ENCODE results near the gene SH2D4B. TPM values are rescaled to one million over a fixed set of nuclear protein-coding genes. Genes with fewer than 3 reads are reported as not detected.
A peak's percentile ranks its signal among the peaks of the same experiment; 100 is the strongest.

The SH2D4B gene
- total and polyA plus RNA-seq, 3 experiments from 2014 or later, result 0.11 to 0.13 TPM; not detected in 1

DNA sequence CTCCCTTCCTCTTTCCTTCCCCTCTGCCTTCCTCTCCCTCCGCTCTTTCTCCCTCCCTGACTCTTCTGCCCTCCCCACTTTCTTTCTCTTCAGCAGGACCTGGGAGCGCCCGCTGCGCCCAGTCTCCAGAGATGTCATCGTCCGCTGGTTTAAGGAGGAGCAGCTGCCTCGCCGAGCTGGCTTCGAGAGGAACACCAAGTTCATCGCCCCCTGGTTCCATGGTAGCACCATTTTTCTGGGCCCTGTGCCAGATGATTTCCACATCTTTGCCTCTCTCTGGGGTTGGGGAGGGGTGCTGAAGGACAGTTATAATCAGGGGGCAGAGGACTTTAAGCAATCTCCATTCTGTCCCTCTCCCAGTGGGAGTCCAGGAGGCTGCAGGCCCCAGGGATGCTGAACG lies 71.6 kb downstream of the SH2D4B start:
- ChIA-PET POLR2A (no interaction called here), CTCF (interaction anchor here (1.2 kb wide), 1 partner anchor 12 kb away, joined by 3 read pairs; no protein-coding TSS in a partner anchor)
- H3K4me3 Mint-ChIP-seq, result no peak overlapping the region
- no peaks in the 10 kb centered on the region for H3K36me3 ChIP-seq (ENCODE audit: insufficient read depth, low read length)
- no peak overlapping the region for H3K4me3 ChIP-seq (ENCODE audit: low read length)
- no peak for DNase-seq
- H3K9me3 ChIP-seq (ENCODE audit: low read length), result no peaks in the 10 kb centered on the region
- H3K4me1 ChIP-seq (ENCODE audit: insufficient read depth, low read length), result no peaks in the 10 kb centered on the region
- no peaks in the 10 kb centered on the region for H3K36me3 Mint-ChIP-seq
- peaks cover 6 to 16% of the 10 kb centered on the region in 2 donors for H3K27me3 Mint-ChIP-seq
- peaks cover 0 to 2% (median 0%) of the 10 kb centered on the region in 5 donors for H3K9me3 Mint-ChIP-seq
- H3K27me3 ChIP-seq (ENCODE audit: insufficient read depth, low read length, poor library complexity, severe bottlenecking), result no peaks in the 10 kb centered on the region
- H3K27ac ChIP-seq (ENCODE audit: low read depth, low read length), result no peak overlapping the region
- H3K4me1 Mint-ChIP-seq, result no peaks in the 10 kb centered on the region
- no peak overlapping the region for H3K27ac Mint-ChIP-seq

GRCh38 chr10:80611481-80612185 lies 73.9 kb downstream of the SH2D4B start:
- Histone ChIP-seq H3K36me3 (ENCODE audit: insufficient read depth, low read length) (no peaks in the 10 kb centered on the region), H3K4me3 (ENCODE audit: low read length) (no peak overlapping the region), H3K27me3 (ENCODE audit: insufficient read depth, low read length, poor library complexity, severe bottlenecking) (no peaks in the 10 kb centered on the region), H3K27ac (ENCODE audit: low read depth, low read length) (no peak overlapping the region), H3K9me3 (ENCODE audit: low read length) (no peaks in the 10 kb centered on the region), H3K4me1 (ENCODE audit: insufficient read depth, low read length) (no peaks in the 10 kb centered on the region)
- no peak for DNase-seq
- peaks cover 0 to 2% (median 0%) of the 10 kb centered on the region in 5 donors for H3K9me3 Mint-ChIP-seq
- H3K4me3 Mint-ChIP-seq, result no peak overlapping the region
- no peaks in the 10 kb centered on the region for H3K4me1 Mint-ChIP-seq
- CTCF ChIA-PET, result interaction anchor here (1.0 kb wide), 1 partner anchor 12 kb away, joined by 3 read pairs; no protein-coding TSS in a partner anchor
- H3K27ac Mint-ChIP-seq, result no peak overlapping the region
- POLR2A ChIA-PET, result no interaction called here
- H3K27me3 Mint-ChIP-seq, result peaks cover 6 to 16% of the 10 kb centered on the region in 2 donors
- no peaks in the 10 kb centered on the region for H3K36me3 Mint-ChIP-seq

GRCh38 chr10:80612261-80612660 lies 74.6 kb downstream of the SH2D4B start:
- ChIA-PET CTCF (no interaction called here), POLR2A (no interaction called here)
- Mint-ChIP-seq H3K9me3 (peaks cover 0 to 2% (median 0%) of the 10 kb centered on the region in 5 donors), H3K27me3 (peaks cover 6 to 22% of the 10 kb centered on the region in 2 donors), H3K4me1 (no peaks in the 10 kb centered on the region), H3K36me3 (no peaks in the 10 kb centered on the region), H3K4me3 (no peak overlapping the region), H3K27ac (no peak overlapping the region)
- Histone ChIP-seq H3K36me3 (ENCODE audit: insufficient read depth, low read length) (no peaks in the 10 kb centered on the region), H3K27ac (ENCODE audit: low read depth, low read length) (no peak overlapping the region), H3K27me3 (ENCODE audit: insufficient read depth, low read length, poor library complexity, severe bottlenecking) (no peaks in the 10 kb centered on the region), H3K4me3 (ENCODE audit: low read length) (no peak overlapping the region), H3K4me1 (ENCODE audit: insufficient read depth, low read length) (no peaks in the 10 kb centered on the region), H3K9me3 (ENCODE audit: low read length) (no peaks in the 10 kb centered on the region)
- no peak for DNase-seq

GRCh38 chr10:80613466-80614170 lies 75.9 kb downstream of the SH2D4B start:
- no peaks in the 10 kb centered on the region for H3K36me3 ChIP-seq (ENCODE audit: insufficient read depth, low read length)
- no peak for DNase-seq
- no peak overlapping the region for H3K27ac ChIP-seq (ENCODE audit: low read depth, low read length)
- peaks cover 0 to 2% (median 0%) of the 10 kb centered on the region in 5 donors for H3K9me3 Mint-ChIP-seq
- no peaks in the 10 kb centered on the region for H3K36me3 Mint-ChIP-seq
- no peaks in the 10 kb centered on the region for H3K27me3 ChIP-seq (ENCODE audit: insufficient read depth, low read length, poor library complexity, severe bottlenecking)
- ChIA-PET POLR2A (no interaction called here), CTCF (no interaction called here)
- H3K4me1 ChIP-seq (ENCODE audit: insufficient read depth, low read length), result no peaks in the 10 kb centered on the region
- H3K27me3 Mint-ChIP-seq, result peaks cover under 1 to 22% of the 10 kb centered on the region in 2 donors
- no peak overlapping the region for H3K4me3 Mint-ChIP-seq
- no peaks in the 10 kb centered on the region for H3K9me3 ChIP-seq (ENCODE audit: low read length)
- no peak overlapping the region for H3K4me3 ChIP-seq (ENCODE audit: low read length)
- H3K27ac Mint-ChIP-seq, result peak overlapping the region in 2 of 8 donors; percentile 5 to 62
- no peaks in the 10 kb centered on the region for H3K4me1 Mint-ChIP-seq

- Histone ChIP-seq H3K27me3 (ENCODE audit: insufficient read depth, low read length, poor library complexity, severe bottlenecking) (no peaks in the 10 kb centered on the region), H3K27ac (ENCODE audit: low read depth, low read length) (no peak overlapping the region), H3K9me3 (ENCODE audit: low read length) (no peaks in the 10 kb centered on the region), H3K4me1 (ENCODE audit: insufficient read depth, low read length) (no peaks in the 10 kb centered on the region), H3K36me3 (ENCODE audit: insufficient read depth, low read length) (no peaks in the 10 kb centered on the region), H3K4me3 (ENCODE audit: low read length) (no peak overlapping the region)
- no peak overlapping the region for H3K27ac Mint-ChIP-seq
- ChIA-PET CTCF (no interaction called here), POLR2A (no interaction called here)
- H3K9me3 Mint-ChIP-seq, result peaks cover 0 to 2% (median 0%) of the 10 kb centered on the region in 5 donors
- H3K4me3 Mint-ChIP-seq, result no peak overlapping the region
- DNase-seq, result no peak
- no peaks in the 10 kb centered on the region for H3K36me3 Mint-ChIP-seq
- H3K4me1 Mint-ChIP-seq, result no peaks in the 10 kb centered on the region
- peaks cover 0 to 19% of the 10 kb centered on the region in 2 donors for H3K27me3 Mint-ChIP-seq
These were observed 77.1 kb downstream of the SH2D4B start for GRCh38 chr10:80614576-80615416.

GRCh38 chr10:80617807-80618206 lies 80.1 kb downstream of the SH2D4B start:
- no peak overlapping the region for H3K27ac Mint-ChIP-seq
- DNase-seq, result no peak
- ChIA-PET POLR2A (no interaction called here), CTCF (no interaction called here)
- H3K4me3 ChIP-seq (ENCODE audit: low read length), result no peak overlapping the region
- no peak overlapping the region for H3K4me3 Mint-ChIP-seq
- H3K27me3 Mint-ChIP-seq, result peaks cover 0 to 9% of the 10 kb centered on the region in 2 donors
- H3K36me3 Mint-ChIP-seq, result no peaks in the 10 kb centered on the region
- H3K36me3 ChIP-seq (ENCODE audit: insufficient read depth, low read length), result no peaks in the 10 kb centered on the region
- no peak overlapping the region for H3K27ac ChIP-seq (ENCODE audit: low read depth, low read length)
- H3K9me3 ChIP-seq (ENCODE audit: low read length), result no peaks in the 10 kb centered on the region
- H3K4me1 ChIP-seq (ENCODE audit: insufficient read depth, low read length), result no peaks in the 10 kb centered on the region
- H3K9me3 Mint-ChIP-seq, result peaks cover 0 to 2% (median 0%) of the 10 kb centered on the region in 5 donors
- H3K4me1 Mint-ChIP-seq, result no peaks in the 10 kb centered on the region
- no peaks in the 10 kb centered on the region for H3K27me3 ChIP-seq (ENCODE audit: insufficient read depth, low read length, poor library complexity, severe bottlenecking)

DNA sequence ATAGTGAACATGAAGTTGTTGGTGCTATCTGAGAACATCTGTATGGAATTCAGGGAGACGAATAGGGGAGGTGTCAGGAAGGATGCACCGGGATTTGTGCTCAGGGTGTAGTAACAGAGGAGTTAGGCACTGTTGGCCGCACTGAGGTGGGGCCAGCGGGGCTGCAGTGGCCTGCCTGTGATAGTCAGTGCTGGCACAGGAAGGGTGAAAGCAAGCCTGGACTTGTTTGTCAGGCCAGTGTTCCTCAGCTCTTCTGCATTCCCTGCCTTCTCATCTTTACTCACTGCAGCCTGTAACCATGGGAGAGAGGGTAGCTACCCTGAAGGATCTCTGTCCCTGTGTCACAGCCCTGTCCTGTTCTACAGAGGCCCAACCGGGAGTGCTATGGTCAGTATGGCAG lies 81.3 kb downstream of the SH2D4B start:
- Mint-ChIP-seq H3K4me3 (no peak overlapping the region), H3K9me3 (no peaks in the 10 kb centered on the region), H3K4me1 (no peaks in the 10 kb centered on the region), H3K27ac (peak overlapping the region in 1 of 8 donors; percentile 88), H3K27me3 (peaks cover 4 to 11% of the 10 kb centered on the region in 2 donors), H3K36me3 (no peaks in the 10 kb centered on the region)
- CTCF ChIA-PET, result interaction anchor here (1.9 kb wide), 1 partner anchor 175 kb away, joined by 5 read pairs; no protein-coding TSS in a partner anchor
- no peaks in the 10 kb centered on the region for H3K36me3 ChIP-seq (ENCODE audit: insufficient read depth, low read length)
- H3K4me1 ChIP-seq (ENCODE audit: insufficient read depth, low read length), result no peaks in the 10 kb centered on the region
- no peak for DNase-seq
- no peaks in the 10 kb centered on the region for H3K27me3 ChIP-seq (ENCODE audit: insufficient read depth, low read length, poor library complexity, severe bottlenecking)
- H3K9me3 ChIP-seq (ENCODE audit: low read length), result no peaks in the 10 kb centered on the region
- H3K27ac ChIP-seq (ENCODE audit: low read depth, low read length), result no peak overlapping the region
- no peak overlapping the region for H3K4me3 ChIP-seq (ENCODE audit: low read length)
- POLR2A ChIA-PET, result no interaction called here

GRCh38 chr10:80622153-80622552 lies 84.5 kb downstream of the SH2D4B start:
- Mint-ChIP-seq H3K27ac (no peak overlapping the region), H3K9me3 (no peaks in the 10 kb centered on the region), H3K36me3 (no peaks in the 10 kb centered on the region), H3K4me1 (no peaks in the 10 kb centered on the region), H3K27me3 (peaks cover 7 to 12% of the 10 kb centered on the region in 2 donors), H3K4me3 (no peak overlapping the region)
- no peak overlapping the region for H3K4me3 ChIP-seq (ENCODE audit: low read length)
- POLR2A ChIA-PET, result no interaction called here
- H3K4me1 ChIP-seq (ENCODE audit: insufficient read depth, low read length), result no peaks in the 10 kb centered on the region
- no peak overlapping the region for H3K27ac ChIP-seq (ENCODE audit: low read depth, low read length)
- no peaks in the 10 kb centered on the region for H3K9me3 ChIP-seq (ENCODE audit: low read length)
- H3K36me3 ChIP-seq (ENCODE audit: insufficient read depth, low read length), result no peaks in the 10 kb centered on the region
- H3K27me3 ChIP-seq (ENCODE audit: insufficient read depth, low read length, poor library complexity, severe bottlenecking), result no peaks in the 10 kb centered on the region
- CTCF ChIA-PET, result no interaction called here
- DNase-seq, result no peak

All from CD8-positive, alpha-beta memory T cell (primary cell).